Astrocyte (in vitro differentiated cells and primary cell): ENCODE data around the gene ZNF385D. TPM values are rescaled to one million over a fixed set of nuclear protein-coding genes. Genes with fewer than 3 reads are reported as not detected.

Source experiments
- DNase-seq: peaks from one replicate; pipeline ENCODE4 v3.0.0-alpha.2; 2010; ENCODE audit warnings: low read depth
- FAIRE-seq: peaks from 2 replicates; lab custom pipeline; 2011; peaks lifted over from hg19 to GRCh38; lab: Jason Lieb, UNC
- H2AFZ ChIP-seq: 2 replicates; pipeline ENCODE4 v1.6.0; 2012; ENCODE audit warnings: low read depth, low read length, inconsistent platforms
- H3K27ac ChIP-seq: 2 replicates; pipeline ENCODE4 v1.5.1; 2011; ENCODE audit warnings: low read depth, low read length, inconsistent platforms
- H3K27me3 ChIP-seq: 2 replicates; pipeline ENCODE4 v1.6.0; 2011; ENCODE audit warnings: low read length, inconsistent platforms; ENCODE audit not compliant: insufficient read depth
- H3K36me3 ChIP-seq: 2 replicates; pipeline ENCODE4 v1.5.1; 2011; ENCODE audit warnings: low read length, inconsistent platforms; ENCODE audit not compliant: insufficient read depth
- H3K4me1 ChIP-seq: 2 replicates; pipeline ENCODE4 v1.5.1; 2011; ENCODE audit warnings: low read length, inconsistent platforms; ENCODE audit not compliant: insufficient read depth
- H3K4me2 ChIP-seq: 2 replicates; pipeline ENCODE4 v1.6.0; 2012; ENCODE audit warnings: low read length, inconsistent platforms
- H3K4me3 ChIP-seq: 2 replicates; pipeline ENCODE4 v1.5.1; 2011; ENCODE audit warnings: low read depth, mild to moderate bottlenecking, low read length, inconsistent platforms; ENCODE audit not compliant: insufficient read depth
- H3K79me2 ChIP-seq: 2 replicates; pipeline ENCODE4 v1.6.0; 2012; ENCODE audit warnings: mild to moderate bottlenecking, low read length, inconsistent platforms; ENCODE audit not compliant: insufficient read depth
- H3K9ac ChIP-seq: 2 replicates; pipeline ENCODE4 v1.6.0; 2012; ENCODE audit warnings: mild to moderate bottlenecking, low read length, inconsistent platforms
- H3K9me3 ChIP-seq: 2 replicates; pipeline ENCODE4 v1.5.1; 2012; ENCODE audit warnings: low read depth, mild to moderate bottlenecking, low read length, inconsistent platforms; ENCODE audit not compliant: insufficient read depth
- H4K20me1 ChIP-seq: 2 replicates; pipeline ENCODE4 v1.6.0; 2012; ENCODE audit warnings: low read length, inconsistent platforms; ENCODE audit not compliant: insufficient read depth
- H3K27ac Mint-ChIP-seq: one replicate; pipeline ENCODE4 v1.8.0; 2021; ENCODE audit warnings: mild to moderate bottlenecking, mixed read lengths; ENCODE audit not compliant: unreplicated experiment
- H3K27me3 Mint-ChIP-seq: one replicate; pipeline ENCODE4 v1.8.0; 2021; ENCODE audit warnings: low read depth, mixed read lengths; ENCODE audit not compliant: unreplicated experiment
- H3K36me3 Mint-ChIP-seq: one replicate; pipeline ENCODE4 v1.8.0; 2021; ENCODE audit warnings: low read depth, mixed read lengths; ENCODE audit not compliant: unreplicated experiment
- H3K4me1 Mint-ChIP-seq: one replicate; pipeline ENCODE4 v1.8.0; 2021; ENCODE audit warnings: low read depth, mixed read lengths; ENCODE audit not compliant: unreplicated experiment
- H3K4me3 Mint-ChIP-seq: one replicate; pipeline ENCODE4 v1.8.0; 2021; ENCODE audit warnings: mild to moderate bottlenecking, moderate library complexity, mixed read lengths; ENCODE audit not compliant: unreplicated experiment
- H3K9me3 Mint-ChIP-seq: one replicate; pipeline ENCODE4 v1.8.0; 2021; ENCODE audit warnings: mild to moderate bottlenecking, mixed read lengths; ENCODE audit not compliant: unreplicated experiment
- EZH2 ChIP-seq: IDR thresholded peaks from 2 replicates; pipeline ENCODE4 v1.6.1; 2012; ENCODE audit warnings: mild to moderate bottlenecking, low read length, inconsistent platforms; ENCODE audit not compliant: insufficient read depth
- total RNA-seq: library from RNA; stranded (reverse); gene quantifications from 2 replicates; pipeline ENCODE4 v1.2.1, GENCODE V29; 2021
- TF ChIP-seq, protein P1 (sequence below): IDR thresholded peaks from 2 replicates; pipeline ENCODE4 v1.5.1; 2011; ENCODE audit warnings: low read depth, mild to moderate bottlenecking, inconsistent platforms, low read length, moderate library complexity; ENCODE audit not compliant: insufficient read depth

ZNF385D gene
- total RNA-seq, 1 donor from 2014 or later: 7.8 TPM

DNA sequence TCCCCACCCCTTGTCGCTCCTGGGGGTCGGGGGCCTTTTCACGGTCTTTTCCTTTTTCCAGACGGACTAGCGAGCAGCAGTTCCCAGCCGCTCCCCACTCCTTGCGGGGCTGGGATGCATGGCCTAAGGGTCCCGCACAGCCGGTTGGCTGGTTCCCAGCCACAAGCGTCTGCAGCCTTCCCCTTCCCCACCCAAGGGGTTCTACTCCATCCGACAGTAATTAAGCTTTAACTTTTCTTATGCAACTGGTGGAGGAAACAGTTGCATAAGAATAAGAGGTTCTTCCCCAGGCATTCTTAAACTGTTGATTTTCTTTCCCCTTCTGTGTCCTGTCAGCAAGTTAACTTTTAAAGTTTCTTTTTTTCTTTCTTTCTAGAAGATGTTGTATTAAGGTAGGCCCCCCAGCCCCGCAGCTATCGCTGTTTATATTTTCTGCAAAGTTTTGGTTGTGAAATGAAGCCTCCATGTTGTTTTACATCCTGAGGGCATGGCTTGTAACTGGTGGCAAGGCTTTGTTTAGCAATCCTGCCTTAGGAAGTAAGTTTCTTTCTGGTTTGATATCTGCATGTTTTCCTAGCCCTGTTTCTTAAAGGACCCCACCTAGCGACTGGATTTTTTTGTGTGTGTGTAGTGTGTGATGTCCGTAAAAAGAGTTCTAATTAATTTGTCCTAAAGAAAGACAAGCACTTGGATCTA, 207.5 kb downstream of the ZNF385D start:
- Histone ChIP-seq H3K79me2 (no peaks in the 10 kb centered on the region), H3K4me2 (no peak overlapping the region), H3K9me3 (no peaks in the 10 kb centered on the region), H3K4me1 (no peaks in the 10 kb centered on the region), H3K4me3 (no peak overlapping the region), H3K27ac (no peak overlapping the region), H4K20me1 (no peaks in the 10 kb centered on the region), H2AFZ (no peak overlapping the region), H3K9ac (no peak overlapping the region), H3K36me3 (no peaks in the 10 kb centered on the region), H3K27me3 (no peaks in the 10 kb centered on the region)
- FAIRE-seq (no peak), DNase-seq (no peak)
- Mint-ChIP-seq H3K27me3 (no peaks in the 10 kb centered on the region), H3K4me3 (no peak overlapping the region), H3K36me3 (no peaks in the 10 kb centered on the region), H3K27ac (no peak overlapping the region), H3K4me1 (peaks cover 3% of the 10 kb centered on the region), H3K9me3 (peaks cover 2% of the 10 kb centered on the region)
- TF ChIP-seq, protein P1, sequence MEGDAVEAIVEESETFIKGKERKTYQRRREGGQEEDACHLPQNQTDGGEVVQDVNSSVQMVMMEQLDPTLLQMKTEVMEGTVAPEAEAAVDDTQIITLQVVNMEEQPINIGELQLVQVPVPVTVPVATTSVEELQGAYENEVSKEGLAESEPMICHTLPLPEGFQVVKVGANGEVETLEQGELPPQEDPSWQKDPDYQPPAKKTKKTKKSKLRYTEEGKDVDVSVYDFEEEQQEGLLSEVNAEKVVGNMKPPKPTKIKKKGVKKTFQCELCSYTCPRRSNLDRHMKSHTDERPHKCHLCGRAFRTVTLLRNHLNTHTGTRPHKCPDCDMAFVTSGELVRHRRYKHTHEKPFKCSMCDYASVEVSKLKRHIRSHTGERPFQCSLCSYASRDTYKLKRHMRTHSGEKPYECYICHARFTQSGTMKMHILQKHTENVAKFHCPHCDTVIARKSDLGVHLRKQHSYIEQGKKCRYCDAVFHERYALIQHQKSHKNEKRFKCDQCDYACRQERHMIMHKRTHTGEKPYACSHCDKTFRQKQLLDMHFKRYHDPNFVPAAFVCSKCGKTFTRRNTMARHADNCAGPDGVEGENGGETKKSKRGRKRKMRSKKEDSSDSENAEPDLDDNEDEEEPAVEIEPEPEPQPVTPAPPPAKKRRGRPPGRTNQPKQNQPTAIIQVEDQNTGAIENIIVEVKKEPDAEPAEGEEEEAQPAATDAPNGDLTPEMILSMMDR: no peak
- TF ChIP-seq EZH2: no peak

DNA sequence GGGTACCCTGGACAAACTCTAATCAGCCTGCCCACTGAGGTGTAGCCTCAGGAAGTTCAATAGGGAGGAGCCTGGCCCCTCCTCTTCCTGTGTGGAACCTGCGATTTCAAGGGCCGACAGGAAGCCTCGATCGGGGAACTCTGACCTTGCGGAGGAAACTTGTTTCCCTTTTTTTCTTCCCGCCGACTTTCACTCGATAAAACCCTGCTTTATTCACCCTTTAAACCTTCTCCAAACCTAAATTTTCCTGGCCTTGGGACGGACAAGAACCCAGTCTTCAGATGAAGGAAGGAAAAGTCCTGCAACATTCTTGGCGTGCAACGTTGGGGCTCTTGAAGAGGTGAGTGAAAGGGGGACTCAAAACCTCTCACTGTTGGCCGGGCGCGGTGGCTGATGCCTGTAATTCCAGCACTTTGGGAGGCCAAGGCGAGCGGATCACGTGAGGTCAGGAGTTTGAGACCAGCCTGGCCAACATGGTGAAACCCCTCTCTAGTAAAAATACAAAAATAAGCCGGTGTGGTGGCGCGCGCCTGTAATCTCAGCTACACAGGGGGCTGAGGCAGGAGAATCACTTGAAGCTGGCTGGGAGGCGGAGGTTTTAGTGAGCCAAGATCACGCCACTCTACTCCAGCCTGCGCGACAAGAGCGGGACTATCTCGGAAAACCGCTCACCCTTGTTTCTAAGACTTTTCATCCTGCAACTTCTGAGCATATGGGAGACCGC, 208.2 kb downstream of the ZNF385D start:
- no peak overlapping the region for H3K27ac Mint-ChIP-seq
- Histone ChIP-seq H3K27ac (no peak overlapping the region), H3K79me2 (no peaks in the 10 kb centered on the region), H3K4me3 (no peak overlapping the region), H3K4me2 (no peak overlapping the region), H3K36me3 (no peaks in the 10 kb centered on the region), H4K20me1 (no peaks in the 10 kb centered on the region), H3K27me3 (no peaks in the 10 kb centered on the region), H3K9me3 (no peaks in the 10 kb centered on the region), H3K4me1 (no peaks in the 10 kb centered on the region), H3K9ac (no peak overlapping the region), H2AFZ (no peak overlapping the region)
- H3K27me3 Mint-ChIP-seq: no peaks in the 10 kb centered on the region
- H3K4me1 Mint-ChIP-seq: peaks cover 3% of the 10 kb centered on the region
- FAIRE-seq (no peak), DNase-seq (no peak)
- no peak overlapping the region for H3K4me3 Mint-ChIP-seq
- TF ChIP-seq, protein P1: no peak
- TF ChIP-seq EZH2: no peak
- peaks cover 3% of the 10 kb centered on the region for H3K9me3 Mint-ChIP-seq
- no peaks in the 10 kb centered on the region for H3K36me3 Mint-ChIP-seq

DNA sequence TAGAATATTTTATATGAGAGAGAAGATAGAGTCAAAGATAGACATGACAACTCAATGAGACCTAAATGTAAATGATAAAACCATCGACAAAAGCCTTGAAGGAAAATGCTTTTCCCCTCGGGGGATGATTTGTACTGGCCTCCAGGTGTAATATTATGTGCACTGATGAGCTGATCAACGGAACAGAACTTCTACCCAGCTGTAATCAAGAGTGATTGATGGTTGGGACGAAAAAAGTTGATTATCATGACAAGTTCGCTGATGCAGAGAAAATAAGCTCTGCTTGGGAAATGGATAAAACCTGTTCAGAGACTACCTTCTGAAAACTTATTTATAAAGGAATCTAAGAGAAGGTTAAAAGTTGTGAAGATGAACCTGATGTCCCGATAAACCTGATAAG, 210.7 kb downstream of the ZNF385D start:
- H3K4me1 Mint-ChIP-seq: peaks cover 3% of the 10 kb centered on the region
- H3K27me3 ChIP-seq: no peaks in the 10 kb centered on the region
- no peak for TF ChIP-seq EZH2
- no peak overlapping the region for H3K4me3 ChIP-seq
- no peak for DNase-seq
- H3K4me2 ChIP-seq: no peak overlapping the region
- H3K27ac Mint-ChIP-seq: no peak overlapping the region
- no peaks in the 10 kb centered on the region for H4K20me1 ChIP-seq
- H3K79me2 ChIP-seq: no peaks in the 10 kb centered on the region
- H3K27ac ChIP-seq: no peak overlapping the region
- peaks cover 3% of the 10 kb centered on the region for H3K9me3 Mint-ChIP-seq
- H3K4me1 ChIP-seq: no peaks in the 10 kb centered on the region
- no peaks in the 10 kb centered on the region for H3K36me3 Mint-ChIP-seq
- H3K36me3 ChIP-seq: no peaks in the 10 kb centered on the region
- no peaks in the 10 kb centered on the region for H3K27me3 Mint-ChIP-seq
- no peak for FAIRE-seq
- no peak overlapping the region for H2AFZ ChIP-seq
- no peaks in the 10 kb centered on the region for H3K9me3 ChIP-seq
- H3K4me3 Mint-ChIP-seq: no peak overlapping the region
- H3K9ac ChIP-seq: no peak overlapping the region
